OCI-LY3 (cell line): Measurements from ENCODE around the gene PEBP1.

Experiments
- H2AFZ ChIP-seq: fragments of 200-600, 300-600 bp; shearing (Covaris generic); 2 replicates; pipeline ENCODE4 v1.6.0; 2014; ENCODE audit warnings: antibody characterized with exemption, low read depth, low read length
- H3K27ac ChIP-seq: fragments of 200-600, 300-600 bp; sonication (generic); 2 replicates; pipeline ENCODE4 v1.5.1; 2014; ENCODE audit warnings: mild to moderate bottlenecking, low read length, moderate library complexity, mixed read lengths
- H3K27me3 ChIP-seq: fragments of 200-600, 300-600 bp; sonication (generic); 2 replicates; pipeline ENCODE4 v1.6.1; 2014; ENCODE audit warnings: low read depth, low read length, mixed read lengths
- H3K36me3 ChIP-seq: fragments of 200-600, 300-600 bp; sonication (generic); replicated peaks from 2 replicates; pipeline ENCODE3; 2014; ENCODE audit warnings: low read depth, low read length, mixed read lengths
- H3K4me1 ChIP-seq: fragments of 300-600, 200-600 bp; sonication (generic); 2 replicates; pipeline ENCODE4 v1.6.1; 2014; ENCODE audit warnings: low read length, mixed read lengths
- H3K4me2 ChIP-seq: fragments of 200-600, 300-600 bp; sonication (generic); 2 replicates; pipeline ENCODE4 v1.6.1; 2014; ENCODE audit warnings: low read length, mixed read lengths
- H3K4me3 ChIP-seq: fragments of 300-600, 200-600 bp; sonication (generic); 2 replicates; pipeline ENCODE4 v1.5.1; 2014; ENCODE audit warnings: antibody characterized with exemption, mild to moderate bottlenecking, low read length, moderate library complexity
- H3K79me2 ChIP-seq: fragments of 300-600, 200-600 bp; shearing (Covaris generic); 2 replicates; pipeline ENCODE4 v1.6.1; 2014; ENCODE audit warnings: mild to moderate bottlenecking, low read length, mixed read lengths
- H3K9ac ChIP-seq: fragments of 300-600, 200-600 bp; shearing (Covaris generic); 2 replicates; pipeline ENCODE4 v1.6.0; 2014; ENCODE audit warnings: mild to moderate bottlenecking, low read length, moderate library complexity
- H3K9me3 ChIP-seq: fragments of 200-600, 300-600 bp; shearing (Covaris generic); 2 replicates; pipeline ENCODE4 v1.6.1; 2014; ENCODE audit warnings: low read length, mixed read lengths; ENCODE audit not compliant: insufficient read depth
- H4K20me1 ChIP-seq: fragments of 200-600, 300-600 bp; sonication (generic); 2 replicates; pipeline ENCODE4 v1.6.1; 2016; ENCODE audit warnings: low read length, mixed read lengths; ENCODE audit not compliant: insufficient read depth
- EZH2phosphoT487 ChIP-seq: fragments of 200-600 bp; shearing (Covaris generic); IDR thresholded peaks from 2 replicates; pipeline ENCODE4 v1.6.1; 2018; ENCODE audit warnings: antibody characterized with exemption, mixed run types, low read depth
- TF ChIP-seq, protein P1 (sequence below): fragments of 200-600, 300-600 bp; sonication (generic); IDR thresholded peaks from 2 replicates; pipeline ENCODE4 v1.5.1; 2014; ENCODE audit warnings: antibody characterized with exemption, low read length, low read depth

Gene PEBP1

DNA sequence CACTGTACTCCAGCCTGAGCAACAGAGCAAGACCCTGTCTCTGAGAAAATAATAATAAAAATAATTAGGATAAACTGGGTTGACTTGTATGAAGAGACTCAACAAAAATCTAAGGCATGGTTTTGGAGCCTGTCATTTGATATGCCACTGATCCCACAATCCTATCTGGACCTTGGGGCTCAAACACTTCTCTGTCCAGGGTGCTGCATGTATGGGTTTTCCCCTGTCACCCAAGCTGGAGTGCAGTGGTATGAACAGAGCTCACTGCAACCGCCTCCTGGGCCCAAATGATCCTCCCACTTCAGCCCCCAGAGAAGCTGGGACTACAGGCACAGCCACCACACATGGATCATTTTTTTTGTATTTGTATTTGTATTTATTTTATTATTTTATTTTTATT is 26.8 kb upstream of the PEBP1 start:
- no peak overlapping the region for H3K9ac ChIP-seq
- no peaks in the 10 kb centered on the region for H3K9me3 ChIP-seq
- H3K4me2 ChIP-seq, result no peak overlapping the region
- no peaks in the 10 kb centered on the region for H3K36me3 ChIP-seq
- TF ChIP-seq, protein P1, sequence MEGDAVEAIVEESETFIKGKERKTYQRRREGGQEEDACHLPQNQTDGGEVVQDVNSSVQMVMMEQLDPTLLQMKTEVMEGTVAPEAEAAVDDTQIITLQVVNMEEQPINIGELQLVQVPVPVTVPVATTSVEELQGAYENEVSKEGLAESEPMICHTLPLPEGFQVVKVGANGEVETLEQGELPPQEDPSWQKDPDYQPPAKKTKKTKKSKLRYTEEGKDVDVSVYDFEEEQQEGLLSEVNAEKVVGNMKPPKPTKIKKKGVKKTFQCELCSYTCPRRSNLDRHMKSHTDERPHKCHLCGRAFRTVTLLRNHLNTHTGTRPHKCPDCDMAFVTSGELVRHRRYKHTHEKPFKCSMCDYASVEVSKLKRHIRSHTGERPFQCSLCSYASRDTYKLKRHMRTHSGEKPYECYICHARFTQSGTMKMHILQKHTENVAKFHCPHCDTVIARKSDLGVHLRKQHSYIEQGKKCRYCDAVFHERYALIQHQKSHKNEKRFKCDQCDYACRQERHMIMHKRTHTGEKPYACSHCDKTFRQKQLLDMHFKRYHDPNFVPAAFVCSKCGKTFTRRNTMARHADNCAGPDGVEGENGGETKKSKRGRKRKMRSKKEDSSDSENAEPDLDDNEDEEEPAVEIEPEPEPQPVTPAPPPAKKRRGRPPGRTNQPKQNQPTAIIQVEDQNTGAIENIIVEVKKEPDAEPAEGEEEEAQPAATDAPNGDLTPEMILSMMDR, result no peak
- TF ChIP-seq EZH2phosphoT487, result no peak
- no peak overlapping the region for H3K4me3 ChIP-seq
- no peak overlapping the region for H2AFZ ChIP-seq
- H3K4me1 ChIP-seq, result 0 out of 2 replicates have a peak, but pooled peaks cover 3% of the 10 kb centered on the region
- H3K79me2 ChIP-seq, result no peaks in the 10 kb centered on the region
- H3K27me3 ChIP-seq, result no peaks in the 10 kb centered on the region
- no peak overlapping the region for H3K27ac ChIP-seq
- H4K20me1 ChIP-seq, result no peaks in the 10 kb centered on the region

- H2AFZ ChIP-seq, result no peak overlapping the region
- H3K4me2 ChIP-seq, result no peak overlapping the region
- no peaks in the 10 kb centered on the region for H3K4me1 ChIP-seq
- TF ChIP-seq, protein P1, result no peak
- no peak for TF ChIP-seq EZH2phosphoT487
- no peak overlapping the region for H3K9ac ChIP-seq
- H3K79me2 ChIP-seq, result no peaks in the 10 kb centered on the region
- H3K36me3 ChIP-seq, result no peaks in the 10 kb centered on the region
- H3K27me3 ChIP-seq, result no peaks in the 10 kb centered on the region
- H3K4me3 ChIP-seq, result no peak overlapping the region
- no peaks in the 10 kb centered on the region for H4K20me1 ChIP-seq
- no peak overlapping the region for H3K27ac ChIP-seq
- H3K9me3 ChIP-seq, result no peaks in the 10 kb centered on the region
Observed at GRCh38 chr12:118119449-118119879, 16.5 kb upstream of the PEBP1 start.

DNA sequence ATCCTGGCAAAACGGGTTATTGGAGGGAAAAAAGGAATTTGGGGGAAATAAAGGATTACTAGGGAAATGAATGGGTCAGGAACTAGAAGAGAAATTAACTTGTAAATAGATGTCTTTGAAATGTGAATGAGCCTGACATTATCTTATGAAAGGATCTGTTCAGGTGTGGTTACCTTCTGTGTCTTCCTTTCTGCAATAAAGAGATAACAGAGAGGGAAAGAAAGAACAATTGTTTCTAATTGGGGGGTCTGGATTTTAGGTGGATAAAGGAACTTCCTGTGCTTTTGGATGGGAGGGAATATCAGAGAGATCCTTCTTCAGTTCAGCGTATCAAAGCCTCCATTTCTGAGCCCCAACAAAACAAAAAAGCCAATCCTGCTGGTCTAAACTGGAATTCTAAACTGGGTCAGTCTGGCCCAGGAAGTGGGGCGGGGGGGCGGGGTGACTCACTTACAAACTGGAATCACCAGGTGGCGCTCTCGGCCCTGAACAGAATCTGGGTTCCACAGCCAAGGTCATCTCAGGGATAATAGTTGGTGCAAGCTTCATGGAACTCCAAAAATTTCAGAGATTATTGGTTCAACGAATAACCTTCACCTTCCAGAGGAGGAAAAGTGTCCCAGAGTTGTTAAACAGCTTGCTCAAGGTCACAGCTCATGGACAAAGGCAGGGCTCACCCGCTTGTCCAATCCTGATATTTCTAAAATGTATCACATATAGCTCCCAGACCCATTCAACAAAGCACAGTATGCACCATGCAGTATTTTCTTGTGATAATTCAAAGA is 15.2 kb upstream of the PEBP1 start:
- TF ChIP-seq, protein P1, result peak; percentile 42
- TF ChIP-seq EZH2phosphoT487, result no peak
- Histone ChIP-seq H3K4me2 (no peak overlapping the region), H3K9me3 (no peaks in the 10 kb centered on the region), H3K27me3 (no peaks in the 10 kb centered on the region), H3K4me3 (no peak overlapping the region), H3K27ac (no peak overlapping the region), H2AFZ (peak overlapping the region; percentile 78), H3K4me1 (no peaks in the 10 kb centered on the region), H3K9ac (no peak overlapping the region), H3K36me3 (no peaks in the 10 kb centered on the region), H4K20me1 (no peaks in the 10 kb centered on the region), H3K79me2 (no peaks in the 10 kb centered on the region)

- no peak overlapping the region for H3K4me2 ChIP-seq
- H3K9me3 ChIP-seq, result no peaks in the 10 kb centered on the region
- H4K20me1 ChIP-seq, result no peaks in the 10 kb centered on the region
- no peaks in the 10 kb centered on the region for H3K36me3 ChIP-seq
- no peaks in the 10 kb centered on the region for H3K79me2 ChIP-seq
- no peaks in the 10 kb centered on the region for H3K27me3 ChIP-seq
- no peak overlapping the region for H3K4me3 ChIP-seq
- H3K9ac ChIP-seq, result no peak overlapping the region
- H3K4me1 ChIP-seq, result no peaks in the 10 kb centered on the region
- TF ChIP-seq, protein P1, result no peak
- no peak for TF ChIP-seq EZH2phosphoT487
- H2AFZ ChIP-seq, result no peak overlapping the region
- H3K27ac ChIP-seq, result no peak overlapping the region
Observed at GRCh38 chr12:118122264-118122663, 13.7 kb upstream of the PEBP1 start.
